OCI-M2 (cell line): ENCODE data around the gene DTWD2.
"Not testable (repeated sequence)": the region's sequence is repeated elsewhere in the genome, so short reads cannot be mapped to it uniquely, and the experiment has no call there.

Experiments used
- DNase-seq: peaks from one replicate; lab custom pipeline; 2025; ENCODE audit not compliant: unreplicated experiment; lab: John Stamatoyannopoulos, UW

The DTWD2 gene

GRCh38 chr5:118952992-118953651 lies 35.2 kb downstream of the DTWD2 start:
- DNase-seq, result no peak

GRCh38 chr5:118952306-118952705 lies 36.0 kb downstream of the DTWD2 start:
- DNase-seq, result not testable (repeated sequence)

- DNase-seq, result not testable (repeated sequence)
Observed at GRCh38 chr5:118950354-118950753, 38.0 kb downstream of the DTWD2 start.

- DNase-seq, result no peak
Observed at GRCh38 chr5:118946138-118946800, 42.1 kb downstream of the DTWD2 start.

GRCh38 chr5:118937393-118938061 lies 50.8 kb downstream of the DTWD2 start:
- no peak for DNase-seq

- DNase-seq, result no peak
Observed at GRCh38 chr5:118933703-118934102, 54.6 kb downstream of the DTWD2 start.

- no peak for DNase-seq
Observed at GRCh38 chr5:118931564-118931963, 56.8 kb downstream of the DTWD2 start.

- no peak for DNase-seq
Observed at GRCh38 chr5:118924006-118924389, 64.3 kb downstream of the DTWD2 start.

GRCh38 chr5:118923295-118924005 lies 64.9 kb downstream of the DTWD2 start:
- DNase-seq, result no peak

- no peak for DNase-seq
Observed at GRCh38 chr5:118921866-118922265, 66.5 kb downstream of the DTWD2 start.

- no peak for DNase-seq
Observed at GRCh38 chr5:118919016-118919415, 69.3 kb downstream of the DTWD2 start.

GRCh38 chr5:118918232-118918631 lies 70.1 kb downstream of the DTWD2 start:
- no peak for DNase-seq

GRCh38 chr5:118907536-118907935 lies 80.8 kb downstream of the DTWD2 start:
- not testable (repeated sequence) for DNase-seq

GRCh38 chr5:118906947-118907346 lies 81.4 kb downstream of the DTWD2 start:
- DNase-seq, result no peak

- no peak for DNase-seq
Observed at GRCh38 chr5:118905196-118905595, 83.2 kb downstream of the DTWD2 start.

- no peak for DNase-seq
Observed at GRCh38 chr5:118902656-118903438, 85.5 kb downstream of the DTWD2 start.

- DNase-seq, result no peak
Observed at GRCh38 chr5:118894709-118895108, 93.6 kb downstream of the DTWD2 start.

GRCh38 chr5:118891252-118891651 lies 97.1 kb downstream of the DTWD2 start:
- no peak for DNase-seq

- DNase-seq, result no peak
Observed at GRCh38 chr5:118889165-118889564, 99.2 kb downstream of the DTWD2 start.

- no peak for DNase-seq
Observed at GRCh38 chr5:118888556-118888955, 99.8 kb downstream of the DTWD2 start.

GRCh38 chr5:118883362-118883761 lies 105.0 kb downstream of the DTWD2 start:
- DNase-seq, result no peak
